ENCODE data around the gene ARHGAP12.
A peak's percentile ranks its signal among the peaks of the same experiment; 100 is the strongest.

The ARHGAP12 gene

DNA sequence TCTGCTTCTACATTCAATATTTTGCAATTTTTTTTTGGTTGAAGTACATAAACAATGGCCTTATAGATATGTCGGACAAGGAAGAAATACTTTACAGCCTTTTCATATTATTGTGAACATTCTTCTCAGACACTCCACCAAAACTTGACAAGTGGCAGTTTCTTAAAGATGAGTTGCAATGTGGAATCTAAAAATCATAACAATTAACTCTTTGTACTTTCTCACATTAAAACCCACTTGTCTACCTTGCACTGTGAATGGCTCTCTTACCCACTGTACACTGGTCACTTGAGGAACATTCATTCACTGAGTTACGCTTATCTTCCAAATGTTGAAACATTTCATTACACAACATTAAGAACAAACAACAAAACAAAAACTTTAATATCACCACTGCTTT is 44.2 kb downstream of the ARHGAP12 start:
- no peak for DNase-seq (ENCODE audit: low read depth in 2 of 2)

DNA sequence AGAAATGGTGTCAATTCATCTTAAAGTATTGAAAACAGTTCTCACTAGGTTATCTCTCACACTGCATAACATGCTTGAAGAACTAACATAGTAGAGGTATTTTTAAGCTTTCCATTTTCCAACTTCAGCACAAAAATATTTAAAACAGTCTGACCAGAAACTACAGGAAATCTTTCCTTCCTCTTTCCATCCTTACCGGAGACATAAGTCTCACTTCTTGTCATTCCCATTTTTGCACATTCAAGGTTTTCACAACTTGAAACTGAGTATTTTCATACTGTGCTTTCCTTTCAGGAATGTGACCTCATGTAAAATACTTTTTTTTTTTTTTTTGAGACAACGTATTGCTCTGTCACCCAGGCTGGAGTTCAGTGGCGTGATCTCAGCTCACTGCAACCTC is 45.2 kb downstream of the ARHGAP12 start:
- no peak for DNase-seq (ENCODE audit: low read depth in 2 of 2)

DNA sequence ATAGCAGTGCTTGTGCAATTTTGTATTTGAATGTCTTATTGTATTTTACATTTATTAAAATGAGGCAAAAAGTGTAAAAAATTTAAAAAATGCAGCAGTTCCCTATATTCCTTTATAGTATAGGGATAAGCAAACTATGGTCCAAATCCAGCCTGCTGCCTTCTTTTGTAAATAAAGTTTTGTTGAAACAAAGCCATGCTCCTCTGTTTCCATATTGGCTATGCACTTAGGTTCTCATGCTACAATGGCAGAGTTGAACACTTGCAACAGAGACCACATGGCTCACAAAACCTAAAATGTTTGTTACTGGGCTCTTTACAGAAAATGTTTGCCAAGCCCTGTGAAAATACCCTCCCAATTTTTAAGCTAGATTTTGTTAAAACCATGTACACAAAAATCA is 50.1 kb downstream of the ARHGAP12 start:
- DNase-seq (ENCODE audit: low read depth in 2 of 2) = no peak

DNA sequence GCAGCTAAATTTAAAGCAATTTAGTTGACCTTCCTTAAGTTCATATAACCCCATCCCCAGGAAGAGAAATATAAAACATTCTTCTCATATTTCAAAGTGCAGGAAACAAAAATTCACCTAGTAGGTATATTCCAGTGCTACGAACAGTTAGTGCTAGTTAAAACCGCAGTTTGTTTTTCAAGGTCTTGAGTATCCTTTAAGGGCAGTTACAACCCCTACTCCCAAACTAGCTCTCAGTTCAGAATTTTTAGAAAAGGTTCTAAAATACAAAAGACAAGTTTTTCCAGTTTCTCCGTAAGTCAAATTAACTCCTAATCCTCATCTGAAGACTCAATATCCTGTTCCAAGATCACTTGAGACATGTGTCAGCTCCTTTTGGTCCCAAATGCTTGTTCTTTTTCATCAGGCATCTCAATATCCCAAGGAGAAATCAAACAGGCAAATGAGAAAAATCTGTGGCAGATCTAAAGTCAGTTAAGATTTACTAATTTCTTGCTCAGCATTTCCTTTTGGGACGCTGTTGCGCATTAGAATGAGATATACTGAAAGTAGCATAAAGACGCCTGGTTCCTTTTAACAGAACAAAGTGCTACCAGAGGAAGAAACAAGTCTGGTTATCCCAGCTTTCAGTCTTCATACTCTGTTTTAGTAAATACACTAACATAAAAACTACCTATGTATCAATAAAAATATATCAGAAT is 51.8 kb downstream of the ARHGAP12 start:
- DNase-seq (ENCODE audit: low read depth in 2 of 2) = no peak

DNA sequence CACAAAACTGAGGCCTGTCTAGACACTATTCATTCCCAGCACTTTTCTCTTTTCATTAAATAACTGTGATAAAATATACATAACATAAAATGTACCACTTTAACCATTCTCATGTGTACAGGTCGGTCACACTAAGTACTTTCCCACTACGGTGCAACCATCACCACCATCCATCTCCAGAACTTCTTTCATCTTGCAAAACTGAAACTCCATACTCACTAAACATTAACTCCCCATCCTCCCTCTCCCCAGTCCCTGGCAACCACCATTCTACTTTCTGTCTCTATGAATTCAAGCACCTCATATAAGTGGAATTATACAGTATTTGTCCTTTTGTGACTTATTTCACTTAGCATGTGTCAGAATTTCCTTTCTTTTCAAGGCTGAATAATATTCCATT is 53.0 kb downstream of the ARHGAP12 start:
- DNase-seq (ENCODE audit: low read depth in 2 of 2) = no peak

DNA sequence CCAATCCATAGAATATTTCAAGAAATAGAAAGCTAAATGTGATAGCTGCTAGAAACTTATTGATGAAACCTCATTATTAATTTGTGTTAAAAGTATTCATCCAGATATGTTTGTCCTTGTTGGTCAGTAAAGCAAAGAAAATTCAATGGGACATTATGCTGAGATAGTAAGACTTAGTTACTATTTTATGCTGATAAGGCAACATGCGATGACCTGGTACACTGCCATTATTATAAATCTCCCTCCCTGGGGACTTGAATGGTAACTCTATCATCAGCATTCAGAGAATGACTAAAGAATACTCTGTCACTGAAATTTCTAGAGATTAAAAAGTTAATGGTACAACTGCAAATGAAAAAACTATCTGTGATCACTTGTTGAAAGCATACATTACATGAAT is 54.9 kb downstream of the ARHGAP12 start:
- no peak for DNase-seq (ENCODE audit: low read depth in 2 of 2)

DNA sequence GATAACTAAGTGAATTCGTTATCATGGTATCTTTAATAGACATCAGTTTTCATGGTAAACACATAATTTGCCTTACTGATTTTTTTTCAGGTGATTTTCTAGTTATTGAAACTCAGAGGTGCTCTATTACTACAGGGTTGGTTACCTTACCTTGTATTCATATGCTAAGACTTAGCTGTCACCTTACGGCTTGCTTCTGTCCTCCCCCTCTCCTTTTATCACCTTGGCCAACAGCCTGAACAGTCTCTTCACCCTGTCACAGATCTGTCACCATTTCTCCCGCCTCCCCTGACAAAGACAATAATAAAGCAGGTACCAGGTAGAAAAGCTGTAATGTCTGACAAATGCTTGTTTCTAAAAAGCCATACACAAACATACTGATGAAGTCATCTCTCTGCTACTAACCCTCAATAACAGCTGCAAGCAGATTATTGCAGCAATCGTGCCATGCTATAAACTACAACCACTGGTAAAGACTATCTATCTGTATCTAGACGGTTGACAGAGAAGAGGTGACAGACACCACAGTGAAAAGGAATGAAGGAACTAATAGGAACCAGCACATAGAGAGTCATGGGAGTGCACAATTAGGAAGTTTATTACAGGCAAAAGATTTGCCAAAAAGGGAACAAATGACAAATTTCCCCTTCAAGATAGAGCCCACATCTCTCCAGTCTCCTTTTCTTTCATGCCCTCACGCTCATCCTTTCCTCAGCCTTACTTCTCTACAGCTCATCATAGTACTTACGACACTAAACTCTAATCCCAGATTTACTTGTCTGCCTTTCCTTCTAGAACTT is 57.2 kb downstream of the ARHGAP12 start:
- DNase-seq (ENCODE audit: low read depth in 2 of 2) = no peak

DNA sequence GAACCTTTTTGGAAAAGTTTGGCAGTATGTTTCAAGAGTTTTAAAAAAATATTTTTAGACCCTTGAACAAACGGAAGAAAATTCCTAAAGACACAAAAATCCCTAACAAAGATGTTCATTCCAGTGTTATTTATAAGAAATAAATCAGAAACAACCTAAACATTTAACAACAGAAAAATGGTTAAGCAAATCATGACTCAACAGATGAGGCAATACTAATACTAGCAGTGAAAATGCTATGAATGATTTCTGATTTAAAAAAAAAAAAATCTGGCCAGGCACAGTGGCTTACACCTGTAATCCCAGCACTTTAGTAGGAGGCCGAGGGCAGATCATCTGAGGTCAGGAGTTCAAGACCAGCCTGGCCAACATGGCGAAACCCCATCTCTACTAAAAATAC is 61.0 kb downstream of the ARHGAP12 start:
- DNase-seq (ENCODE audit: low read depth in 2 of 2) = no peak

DNA sequence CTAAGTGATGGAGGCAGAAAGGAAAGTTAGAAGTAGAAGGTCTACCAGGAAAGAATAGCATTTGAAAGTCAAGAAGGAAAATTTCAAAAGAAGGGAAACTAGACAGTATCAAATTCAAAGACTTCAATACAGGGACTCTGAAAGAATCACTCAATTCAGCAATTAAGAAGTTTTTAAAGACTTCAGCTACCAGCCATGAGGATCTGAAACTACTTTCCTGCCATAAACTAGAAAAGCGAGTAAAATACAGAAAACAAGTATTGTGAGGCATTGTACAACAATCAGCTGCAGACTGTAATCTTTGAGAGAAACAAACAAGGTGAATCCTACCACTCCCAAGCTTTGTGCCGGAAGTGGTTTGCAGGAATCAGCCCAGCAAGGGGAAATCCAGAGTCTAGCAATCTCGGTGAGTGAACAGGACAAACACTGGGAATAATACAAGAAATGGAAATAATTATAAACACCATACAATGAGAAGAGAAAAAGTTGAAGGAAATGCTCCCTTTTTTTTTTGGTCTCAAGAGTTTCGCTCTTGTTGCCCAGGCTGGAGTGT is 62.4 kb downstream of the ARHGAP12 start:
- no peak for DNase-seq (ENCODE audit: low read depth in 2 of 2)

DNA sequence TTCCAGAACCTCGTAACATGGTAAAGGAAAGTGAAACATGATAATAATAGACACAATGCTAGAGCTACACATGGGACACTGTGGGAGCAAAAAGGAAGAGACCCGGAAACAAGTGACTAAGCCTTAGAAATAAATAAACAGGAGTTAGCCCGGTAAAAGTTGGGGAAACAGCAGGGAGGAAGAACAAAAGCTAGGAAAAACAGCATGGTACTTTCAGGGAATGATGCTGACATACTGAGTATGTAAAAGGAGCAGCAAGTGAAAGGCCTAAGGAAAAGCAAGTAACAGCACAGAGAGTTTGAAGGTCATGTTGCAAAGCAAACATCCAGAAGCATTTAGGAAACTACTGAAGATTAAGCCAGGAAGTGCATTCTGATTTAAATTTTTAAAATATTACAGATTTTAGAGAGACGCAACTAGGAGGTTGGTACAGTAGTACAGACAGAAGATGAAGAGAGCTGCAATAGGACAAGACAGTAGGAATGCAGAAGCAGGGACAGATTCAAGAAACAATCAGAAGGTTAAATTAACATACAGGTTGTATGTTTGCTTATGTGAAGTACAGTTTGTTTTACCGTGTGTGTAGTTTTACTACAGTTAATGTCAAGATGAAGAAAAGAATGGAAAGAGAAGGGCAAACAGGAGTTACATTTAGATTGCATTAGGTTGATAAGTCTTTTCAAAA is 63.7 kb downstream of the ARHGAP12 start:
- no peak for DNase-seq (ENCODE audit: low read depth in 2 of 2)

DNA sequence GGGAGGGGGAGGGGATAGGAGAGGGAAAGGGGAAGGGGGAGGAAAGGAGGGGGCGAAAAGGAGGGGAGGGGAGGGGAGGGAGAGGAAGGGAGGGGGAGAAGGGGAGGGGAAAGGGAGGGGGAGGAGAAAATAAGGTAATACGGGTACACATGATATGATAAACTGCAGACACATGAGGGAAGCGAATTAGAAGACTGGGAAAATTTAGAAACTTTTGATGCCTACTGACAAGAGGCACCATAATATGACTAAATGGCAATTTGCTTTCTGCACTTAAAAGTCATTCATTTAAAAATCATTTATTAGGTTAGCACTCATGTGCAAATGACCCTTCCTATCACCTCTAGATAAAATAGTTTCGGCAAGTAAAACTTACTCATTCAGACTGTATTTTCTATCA is 73.6 kb downstream of the ARHGAP12 start:
- DNase-seq (ENCODE audit: low read depth in 2 of 2) = no peak

DNA sequence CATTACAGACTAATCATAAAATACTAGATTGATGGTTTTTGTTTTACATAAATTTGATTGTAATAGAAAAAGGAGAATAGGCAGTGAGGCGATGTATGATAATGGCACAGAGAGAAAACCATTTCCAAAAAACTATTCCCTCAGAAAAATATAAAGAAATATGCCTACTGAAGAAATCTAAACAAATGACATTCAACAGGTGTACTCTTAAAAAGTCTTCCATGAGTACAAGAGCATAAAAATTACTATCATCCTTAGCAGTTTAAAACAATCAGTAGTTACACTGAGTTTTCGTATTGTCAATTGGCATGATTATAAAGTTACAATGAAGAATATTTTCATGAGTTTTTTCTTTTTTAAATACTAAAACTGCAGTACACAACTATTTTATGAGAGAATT is 75.0 kb downstream of the ARHGAP12 start:
- DNase-seq (ENCODE audit: low read depth in 2 of 2) = no peak

DNA sequence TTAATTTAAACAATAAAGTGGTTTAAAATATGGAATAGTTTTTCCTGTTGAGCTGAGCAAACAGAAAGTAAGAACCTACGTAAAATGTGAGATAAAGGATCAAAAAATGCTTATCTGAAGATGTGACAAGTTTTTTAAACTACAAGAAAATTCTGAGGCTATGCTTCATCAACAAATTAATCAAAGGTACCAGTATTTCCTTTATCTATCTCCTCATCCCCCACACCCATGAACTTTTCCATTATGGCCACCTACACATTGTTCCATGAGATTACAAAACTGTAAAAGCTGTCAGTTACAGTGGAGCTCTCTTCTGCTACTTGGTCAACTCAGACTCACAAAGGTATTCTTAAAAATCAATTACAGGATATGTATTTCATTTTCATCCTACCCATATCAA is 77.4 kb downstream of the ARHGAP12 start:
- DNase-seq (ENCODE audit: low read depth in 2 of 2) = no peak

DNA sequence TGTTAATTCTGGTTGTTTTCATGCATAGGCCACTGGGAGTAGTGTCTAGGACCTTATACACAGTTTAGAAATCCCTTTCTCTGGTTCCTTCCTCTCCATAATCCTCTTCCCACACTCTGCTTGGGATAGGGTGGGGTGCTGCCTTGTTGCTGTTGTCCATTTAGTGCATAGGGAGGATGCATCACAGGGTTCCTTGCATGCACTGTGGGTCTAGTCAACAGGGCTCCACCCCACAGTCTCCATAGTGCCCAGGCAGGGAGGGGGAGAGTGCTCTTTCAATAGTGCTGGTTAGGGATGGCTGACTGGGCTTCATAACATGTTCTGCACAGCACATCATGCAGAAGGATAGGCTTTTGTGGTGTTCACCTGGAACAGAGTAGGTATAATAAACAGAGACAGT is 81.1 kb downstream of the ARHGAP12 start:
- no peak for DNase-seq (ENCODE audit: low read depth in 2 of 2)

DNA sequence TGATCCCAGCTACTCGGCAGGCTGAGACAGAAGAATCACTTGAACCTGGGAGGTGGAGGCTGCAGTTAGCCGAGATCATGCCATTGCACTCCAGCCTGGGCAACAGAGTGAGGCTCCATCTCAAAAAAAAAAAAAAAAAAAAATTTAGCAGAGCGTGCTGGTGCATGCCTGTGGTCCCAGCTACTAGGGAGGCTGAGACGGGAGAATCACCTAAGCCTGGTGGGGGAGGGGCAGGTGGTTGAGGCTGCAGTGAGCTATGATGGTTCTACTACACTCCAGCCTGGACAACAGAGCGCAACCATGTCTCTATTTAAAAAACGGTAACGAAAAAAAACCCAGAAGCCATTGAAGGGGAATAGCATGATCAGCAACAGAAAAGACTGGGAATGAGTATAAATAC is 89.9 kb downstream of the ARHGAP12 start:
- DNase-seq (ENCODE audit: low read depth in 2 of 2) = no peak

DNA sequence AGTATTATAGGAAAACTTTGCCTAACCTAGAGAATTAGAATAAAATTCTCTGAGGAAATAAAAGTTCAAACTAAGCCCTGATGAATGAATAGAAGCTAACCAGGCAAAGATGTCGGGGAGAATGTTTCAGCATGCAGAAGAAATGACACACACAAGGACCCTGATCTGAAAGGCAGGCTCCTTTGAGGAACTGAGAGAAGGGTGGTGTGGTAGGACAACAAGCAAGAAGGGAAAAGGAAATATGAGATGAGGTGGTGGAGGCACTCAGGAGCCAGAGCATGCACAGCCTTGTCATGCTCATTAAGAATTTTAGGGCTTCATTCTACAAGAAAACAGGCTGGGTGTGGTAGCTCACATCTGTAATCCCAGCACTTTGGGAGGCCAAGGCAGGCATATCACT is 90.6 kb downstream of the ARHGAP12 start:
- DNase-seq (ENCODE audit: low read depth in 2 of 2) = no peak

DNA sequence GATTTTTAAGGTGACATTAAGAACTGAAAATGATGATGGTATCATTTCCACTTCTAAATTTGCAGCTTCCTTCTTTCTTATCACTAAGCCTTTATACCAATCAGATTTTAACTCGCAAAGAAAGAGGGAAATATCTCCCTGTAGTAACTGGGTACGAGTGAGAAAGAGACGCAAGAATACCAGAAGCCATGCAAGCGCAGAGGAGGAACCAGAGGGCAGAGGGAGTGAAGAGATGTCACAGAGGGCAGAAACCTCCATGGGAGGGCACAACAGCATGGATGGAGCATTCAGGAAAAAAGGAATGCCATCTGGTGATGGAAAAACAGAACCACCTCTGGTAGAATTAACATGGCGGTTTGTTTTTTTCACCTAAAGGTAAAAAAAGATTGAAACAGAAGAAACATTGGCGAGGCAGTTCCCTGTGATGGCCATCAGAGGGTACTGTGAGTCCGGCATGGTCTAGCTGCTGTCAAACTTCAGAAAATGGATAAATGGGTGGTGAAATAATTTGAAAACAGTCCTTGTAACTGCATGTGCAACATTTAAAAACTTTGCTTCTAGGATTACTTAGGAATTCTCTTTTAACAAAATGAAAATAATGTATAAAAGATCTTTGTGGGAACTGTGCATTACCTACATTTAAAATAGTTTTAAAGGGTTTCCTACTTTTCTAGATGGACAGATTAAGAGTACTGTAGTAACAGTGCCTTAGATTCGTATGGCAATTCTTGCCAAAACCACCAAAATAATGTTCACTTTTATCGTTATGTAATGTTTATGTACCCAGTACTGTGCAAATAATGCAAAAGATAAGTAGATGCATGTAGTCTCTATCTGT is 91.8 kb downstream of the ARHGAP12 start:
- DNase-seq (ENCODE audit: low read depth in 2 of 2) = no peak

DNA sequence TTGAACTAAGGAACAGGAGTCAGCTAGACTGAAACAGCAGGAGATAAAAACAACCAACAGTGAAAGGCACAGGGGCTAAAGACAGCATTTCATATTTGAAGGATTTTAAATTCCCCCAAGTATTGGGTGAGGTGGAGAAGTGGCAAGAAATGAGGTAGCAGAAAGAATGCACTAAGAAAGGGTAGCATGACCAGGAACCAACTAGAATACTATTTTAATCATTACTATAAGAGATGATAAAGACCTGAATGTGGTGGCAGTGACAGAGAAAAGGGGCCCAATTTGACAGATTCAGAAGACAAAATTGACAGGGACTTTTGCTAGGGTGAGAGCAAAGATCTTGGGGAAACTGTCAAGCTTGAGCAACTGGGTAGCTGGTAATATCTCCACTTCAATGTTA is 94.9 kb downstream of the ARHGAP12 start:
- DNase-seq (ENCODE audit: low read depth in 2 of 2) = no peak

DNA sequence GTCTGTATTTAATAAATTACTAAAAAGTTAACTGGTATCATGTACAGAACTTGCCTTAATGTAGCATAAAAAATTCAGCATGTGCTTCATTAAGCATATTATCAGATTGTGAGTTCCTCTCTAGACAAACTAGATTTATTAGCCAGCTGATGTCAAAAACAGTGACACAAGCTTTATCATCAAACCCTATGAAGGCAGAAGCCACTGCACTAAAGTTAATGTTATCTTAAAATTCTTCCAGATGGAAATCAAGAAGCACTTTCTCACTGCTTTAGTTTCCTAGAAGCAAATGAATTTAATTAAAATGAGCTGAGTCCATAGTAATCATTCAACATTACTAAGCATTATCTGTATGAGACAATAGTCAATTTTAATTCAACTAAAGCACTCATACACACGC is 96.4 kb downstream of the ARHGAP12 start:
- no peak for DNase-seq (ENCODE audit: low read depth in 2 of 2)

DNA sequence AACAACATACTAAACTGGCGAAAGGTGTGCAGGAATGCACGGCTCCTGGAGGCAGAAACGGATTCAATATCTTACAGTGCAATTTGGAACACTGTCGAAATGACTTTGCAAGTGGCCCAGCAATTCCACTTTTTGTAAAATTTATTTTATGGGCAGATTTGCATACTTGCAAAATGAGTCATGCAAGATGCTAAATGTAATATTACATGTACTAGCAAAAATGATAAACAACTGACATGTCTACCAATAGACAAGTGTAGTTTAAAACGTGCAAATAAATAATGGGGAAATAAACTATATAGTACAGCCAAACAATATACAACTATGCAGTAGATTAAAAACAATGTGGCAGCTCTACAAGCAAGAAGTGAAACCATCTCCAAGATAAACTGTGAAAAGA is 97.7 kb downstream of the ARHGAP12 start:
- DNase-seq (ENCODE audit: low read depth in 2 of 2) = peak in 1 of 2 experiments; percentile 36

DNA sequence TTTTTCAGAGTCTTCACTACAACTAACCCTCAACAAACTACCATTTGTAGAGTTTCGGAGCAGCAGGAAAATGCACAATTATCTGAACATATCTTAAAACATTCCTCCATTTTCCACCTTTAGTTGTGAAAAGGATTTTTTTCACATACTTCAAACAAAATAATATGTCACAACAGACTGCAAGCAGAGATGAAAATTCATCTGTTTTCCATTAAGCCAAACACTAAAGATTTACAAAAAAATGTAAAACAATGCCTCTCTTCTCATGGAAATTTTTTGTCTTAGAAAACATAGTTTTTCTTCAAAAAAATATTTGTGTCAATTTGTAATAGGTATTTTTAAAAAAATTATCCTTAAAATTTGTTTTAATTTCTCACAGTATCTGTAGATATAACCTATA is 98.9 kb downstream of the ARHGAP12 start:
- no peak for DNase-seq (ENCODE audit: low read depth in 2 of 2)

DNA sequence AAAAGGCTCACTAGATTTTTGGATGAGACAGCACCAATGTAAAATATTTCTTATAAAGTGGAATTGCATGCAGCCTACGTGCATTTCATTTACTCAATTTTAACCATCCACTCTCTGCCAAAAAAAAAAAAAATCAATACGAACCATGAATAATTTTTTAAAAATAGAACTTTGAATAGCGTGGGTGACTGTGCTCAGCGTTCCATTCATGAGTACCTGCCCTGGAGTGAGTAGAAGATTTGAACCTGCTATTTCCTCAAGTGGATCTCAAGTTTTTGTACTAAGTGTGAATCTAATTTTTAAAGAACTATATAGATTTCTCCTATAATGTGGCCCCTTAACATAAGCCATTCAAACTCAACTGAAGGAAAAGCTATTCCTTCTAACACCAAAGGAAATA is 105.3 kb downstream of the ARHGAP12 start:
- DNase-seq (ENCODE audit: low read depth in 2 of 2) = no peak

Measured in fibroblast of skin of left quadriceps (primary cell).